ENCODE measurements around the gene PARPBP.

The PARPBP gene

GRCh38 chr12:102172436-102172835 is 52.5 kb downstream of the PARPBP start:
- DNase-seq, result no peak
- CTCF ChIA-PET, result no interaction called here
- H3K27ac Mint-ChIP-seq, result no peak overlapping the region

GRCh38 chr12:102174117-102174516 is 54.1 kb downstream of the PARPBP start:
- CTCF ChIA-PET, result no interaction called here
- H3K9me3 Mint-ChIP-seq, result no peaks in the 10 kb centered on the region

More at GRCh38 chr12:102172436-102172835, 52.5 kb downstream of the PARPBP start:
- Mint-ChIP-seq H3K36me3 (peaks cover 16% of the 10 kb centered on the region), H3K27me3 (no peaks in the 10 kb centered on the region), H3K4me3 (no peak overlapping the region), H3K9me3 (no peaks in the 10 kb centered on the region), H3K4me1 (peaks cover 6% of the 10 kb centered on the region)

GRCh38 chr12:102174761-102175160 is 54.8 kb downstream of the PARPBP start:
- Mint-ChIP-seq H3K4me1 (no peaks in the 10 kb centered on the region), H3K36me3 (peaks cover 4% of the 10 kb centered on the region), H3K4me3 (no peak overlapping the region), H3K27me3 (no peaks in the 10 kb centered on the region), H3K27ac (no peak overlapping the region), H3K9me3 (no peaks in the 10 kb centered on the region)
- DNase-seq, result no peak
- CTCF ChIA-PET, result no interaction called here

More at GRCh38 chr12:102174117-102174516, 54.1 kb downstream of the PARPBP start:
- Mint-ChIP-seq H3K4me3 (no peak overlapping the region), H3K36me3 (peaks cover 9% of the 10 kb centered on the region), H3K27me3 (no peaks in the 10 kb centered on the region), H3K27ac (no peak overlapping the region), H3K4me1 (no peaks in the 10 kb centered on the region)
- DNase-seq, result no peak

DNA sequence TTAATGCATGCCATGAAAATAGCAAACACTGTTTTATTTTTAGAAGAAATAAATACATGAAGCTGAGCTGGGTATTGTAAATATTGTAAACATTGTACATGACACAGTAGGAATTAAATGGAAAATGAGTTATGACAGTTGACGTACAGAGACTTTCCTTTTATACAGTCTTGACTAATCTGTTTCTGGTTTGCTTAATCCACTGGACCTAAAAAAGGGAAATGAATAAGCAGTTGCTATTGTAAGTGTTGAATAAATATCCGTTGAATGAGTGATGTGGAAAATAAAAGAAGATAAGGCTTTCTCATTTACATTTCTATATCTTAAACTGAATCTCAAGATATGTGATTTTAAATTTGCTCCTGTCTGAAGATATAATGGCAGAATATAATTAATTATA is 62.7 kb downstream of the PARPBP start:
- no peak for DNase-seq
- CTCF ChIA-PET, result no interaction called here
- Mint-ChIP-seq H3K9me3 (no peaks in the 10 kb centered on the region), H3K27ac (no peak overlapping the region), H3K36me3 (peaks cover 9% of the 10 kb centered on the region), H3K27me3 (no peaks in the 10 kb centered on the region), H3K4me1 (no peaks in the 10 kb centered on the region), H3K4me3 (no peak overlapping the region)

- Mint-ChIP-seq H3K27ac (no peak overlapping the region), H3K27me3 (no peaks in the 10 kb centered on the region), H3K4me3 (no peak overlapping the region), H3K36me3 (peaks cover 9% of the 10 kb centered on the region), H3K4me1 (peaks cover 14% of the 10 kb centered on the region), H3K9me3 (no peaks in the 10 kb centered on the region)
- no peak for DNase-seq
- CTCF ChIA-PET, result interaction anchor here (0.8 kb wide), 1 partner anchor 26 kb away, joined by 3 read pairs; no protein-coding TSS in a partner anchor
Observed at GRCh38 chr12:102195826-102196225, 75.8 kb downstream of the PARPBP start.

DNA sequence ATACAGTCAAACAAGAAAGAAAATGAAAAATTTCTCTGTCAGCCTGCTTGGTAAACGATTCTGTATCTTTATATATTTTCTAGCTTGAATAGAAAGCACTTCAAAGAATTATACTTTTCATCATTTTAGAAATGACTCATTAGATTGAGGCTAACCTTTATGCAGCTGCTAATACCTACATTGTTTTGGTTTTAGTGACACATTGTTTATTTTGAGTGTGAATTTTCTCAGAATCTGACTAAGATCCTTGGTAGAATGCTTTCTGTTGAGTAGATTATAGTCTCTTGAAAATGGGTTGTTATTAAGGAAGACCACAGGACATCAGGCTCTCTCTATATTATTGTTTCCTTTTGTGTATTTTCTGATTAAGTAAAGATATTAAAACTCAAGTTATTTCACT is 77.8 kb downstream of the PARPBP start, which contains the start of gene PMCH:
TSS of gene PMCH (minus strand) at position 45 of the 400 bp plus-strand sequence. CDS start 63 bp downstream, outside the sequence.
- no peak within 1 kb of the TSS for H3K4me3 Mint-ChIP-seq
- peaks cover 14% of the 10 kb centered on the region for H3K36me3 Mint-ChIP-seq
- DNase-seq, result no peak
- H3K27me3 Mint-ChIP-seq, result no peaks in the 10 kb centered on the region
- CTCF ChIA-PET, result interaction anchor here (0.7 kb wide), 1 partner anchor 101 kb away, joined by 3 read pairs; no protein-coding TSS in a partner anchor
- H3K9me3 Mint-ChIP-seq, result no peaks in the 10 kb centered on the region
- H3K27ac Mint-ChIP-seq, result no peak within 1 kb of the TSS
- H3K4me1 Mint-ChIP-seq, result peaks cover 14% of the 10 kb centered on the region

- no peaks in the 10 kb centered on the region for H3K27me3 Mint-ChIP-seq
- no peaks in the 10 kb centered on the region for H3K9me3 Mint-ChIP-seq
- DNase-seq, result no peak
- peaks cover 12% of the 10 kb centered on the region for H3K4me1 Mint-ChIP-seq
- H3K27ac Mint-ChIP-seq, result no peak overlapping the region
- peaks cover 28% of the 10 kb centered on the region for H3K36me3 Mint-ChIP-seq
- no peak overlapping the region for H3K4me3 Mint-ChIP-seq
- CTCF ChIA-PET, result no interaction called here
Observed at GRCh38 chr12:102201436-102202061, 81.6 kb downstream of the PARPBP start.

DNA sequence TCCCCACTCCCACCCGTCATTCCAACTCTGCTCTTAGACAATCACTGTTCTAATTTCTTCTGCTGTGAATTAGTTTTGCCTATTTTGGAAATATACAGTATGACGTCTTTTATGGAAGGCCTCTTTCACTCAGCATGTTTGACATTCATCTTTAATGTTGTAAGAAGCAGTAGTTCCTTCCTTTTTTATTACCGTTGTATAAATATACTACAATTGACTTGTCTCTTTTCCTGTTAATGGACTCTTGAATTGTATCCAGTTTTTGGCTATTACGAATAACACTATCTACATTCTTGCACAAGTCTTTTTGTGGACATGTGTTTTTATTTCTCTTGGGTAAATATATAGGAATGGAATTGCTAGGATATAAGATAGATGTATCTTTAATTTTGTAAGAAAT is 82.6 kb downstream of the PARPBP start:
- Mint-ChIP-seq H3K9me3 (peaks cover 2% of the 10 kb centered on the region), H3K4me3 (no peak overlapping the region), H3K27me3 (no peaks in the 10 kb centered on the region), H3K4me1 (peaks cover 4% of the 10 kb centered on the region), H3K27ac (no peak overlapping the region), H3K36me3 (peaks cover 31% of the 10 kb centered on the region)
- CTCF ChIA-PET, result no interaction called here
- no peak for DNase-seq

DNA sequence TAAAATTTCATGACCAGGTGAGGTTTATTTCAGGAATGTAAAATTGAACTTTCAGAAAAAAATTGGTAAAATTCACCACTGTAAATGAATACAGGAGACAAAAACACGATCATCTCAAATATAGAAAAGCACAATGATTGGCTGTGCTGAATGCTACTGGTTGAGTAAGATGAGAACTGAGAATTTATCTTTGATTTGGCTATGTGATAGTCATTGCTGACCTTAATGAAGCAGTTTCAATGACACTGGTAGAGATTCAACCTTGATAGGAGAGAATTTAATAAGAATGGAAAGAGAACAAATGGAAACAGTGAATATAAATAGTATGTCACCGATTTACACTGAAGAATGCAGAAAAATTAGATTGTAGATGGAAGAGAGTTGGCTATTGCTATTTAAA is 84.0 kb downstream of the PARPBP start:
- peaks cover 5% of the 10 kb centered on the region for H3K9me3 Mint-ChIP-seq
- H3K27me3 Mint-ChIP-seq, result no peaks in the 10 kb centered on the region
- H3K4me3 Mint-ChIP-seq, result no peak overlapping the region
- H3K4me1 Mint-ChIP-seq, result no peaks in the 10 kb centered on the region
- H3K36me3 Mint-ChIP-seq, result peaks cover 41% of the 10 kb centered on the region
- no peak overlapping the region for H3K27ac Mint-ChIP-seq
- no peak for DNase-seq
- CTCF ChIA-PET, result no interaction called here

- no peaks in the 10 kb centered on the region for H3K27me3 Mint-ChIP-seq
- CTCF ChIA-PET, result interaction anchor here (0.9 to 1.1 kb wide), 2 partner anchors 46 to 120 kb away, joined by 3 to 4 read pairs; no protein-coding TSS in a partner anchor
- no peaks in the 10 kb centered on the region for H3K9me3 Mint-ChIP-seq
- DNase-seq, result no peak
- no peak overlapping the region for H3K27ac Mint-ChIP-seq
- no peaks in the 10 kb centered on the region for H3K36me3 Mint-ChIP-seq
- H3K4me1 Mint-ChIP-seq, result no peaks in the 10 kb centered on the region
- no peak overlapping the region for H3K4me3 Mint-ChIP-seq
Observed at GRCh38 chr12:102215992-102216691, 96.2 kb downstream of the PARPBP start.

GRCh38 chr12:102220736-102221135 is 100.8 kb downstream of the PARPBP start:
- Mint-ChIP-seq H3K9me3 (no peaks in the 10 kb centered on the region), H3K4me3 (no peak overlapping the region), H3K4me1 (no peaks in the 10 kb centered on the region), H3K36me3 (no peaks in the 10 kb centered on the region), H3K27ac (no peak overlapping the region), H3K27me3 (no peaks in the 10 kb centered on the region)
- CTCF ChIA-PET, result no interaction called here
- DNase-seq, result no peak

DNA sequence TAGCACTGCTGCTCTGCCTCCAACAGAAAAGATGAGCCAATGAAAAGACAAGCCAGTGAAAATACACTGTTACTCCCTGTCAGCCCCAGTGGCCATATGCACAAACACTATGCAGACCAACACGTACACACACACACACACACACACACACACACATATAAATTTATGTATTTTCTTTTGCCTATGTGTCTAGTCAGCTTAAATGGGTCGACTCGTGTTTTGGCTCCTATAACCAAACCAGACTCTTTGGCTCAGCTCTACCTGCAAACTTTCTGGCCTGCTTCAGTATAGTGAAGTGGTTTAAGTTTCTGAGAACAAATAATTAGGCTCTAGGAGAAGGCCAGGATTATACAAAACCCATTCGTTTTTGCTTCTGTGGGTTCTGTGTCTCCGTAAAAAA is 108.0 kb downstream of the PARPBP start:
- Mint-ChIP-seq H3K27me3 (no peaks in the 10 kb centered on the region), H3K4me3 (no peak overlapping the region), H3K27ac (no peak overlapping the region), H3K4me1 (no peaks in the 10 kb centered on the region), H3K36me3 (no peaks in the 10 kb centered on the region), H3K9me3 (no peaks in the 10 kb centered on the region)
- CTCF ChIA-PET, result no interaction called here
- no peak for DNase-seq

- no peaks in the 10 kb centered on the region for H3K9me3 Mint-ChIP-seq
- H3K27me3 Mint-ChIP-seq, result no peaks in the 10 kb centered on the region
- no peak for DNase-seq
- CTCF ChIA-PET, result no interaction called here
- H3K4me1 Mint-ChIP-seq, result no peaks in the 10 kb centered on the region
- H3K4me3 Mint-ChIP-seq, result no peak overlapping the region
- no peaks in the 10 kb centered on the region for H3K36me3 Mint-ChIP-seq
- H3K27ac Mint-ChIP-seq, result no peak overlapping the region
Observed at GRCh38 chr12:102232036-102232435, 112.1 kb downstream of the PARPBP start.

GRCh38 chr12:102232446-102232845 is 112.5 kb downstream of the PARPBP start:
- H3K9me3 Mint-ChIP-seq, result no peaks in the 10 kb centered on the region
- CTCF ChIA-PET, result no interaction called here
- H3K36me3 Mint-ChIP-seq, result no peaks in the 10 kb centered on the region
- H3K27ac Mint-ChIP-seq, result no peak overlapping the region
- no peaks in the 10 kb centered on the region for H3K27me3 Mint-ChIP-seq
- DNase-seq, result no peak
- no peaks in the 10 kb centered on the region for H3K4me1 Mint-ChIP-seq
- no peak overlapping the region for H3K4me3 Mint-ChIP-seq

- Mint-ChIP-seq H3K27ac (no peak overlapping the region), H3K4me3 (no peak overlapping the region), H3K27me3 (no peaks in the 10 kb centered on the region), H3K9me3 (no peaks in the 10 kb centered on the region), H3K36me3 (no peaks in the 10 kb centered on the region), H3K4me1 (no peaks in the 10 kb centered on the region)
- CTCF ChIA-PET, result no interaction called here
- DNase-seq, result no peak
Observed at GRCh38 chr12:102234599-102234998, 114.6 kb downstream of the PARPBP start.

Measured in activated naive CD4-positive, alpha-beta T cell treated with anti-CD3 and anti-CD28 coated beads, Interleukin-2, amount 10 ng/mL, durations not matched to agents 7 days and 5 days (primary cell).